Measurements from ENCODE around the gene INO80. TPM values are rescaled to one million over a fixed set of nuclear protein-coding genes. Genes with fewer than 3 reads are reported as not detected.

Gene INO80
- total RNA-seq, 2 experiments from 2014 or later: 31.7 to 35.1 TPM

GRCh38 chr15:41115652-41116115, 396 bp downstream of the INO80 start:
- H3K36me3 ChIP-seq (ENCODE audit: insufficient read depth, low read length): peaks cover 31% of the 10 kb centered on the region
- H2AFZ ChIP-seq (ENCODE audit: low read length): peak overlapping the region; percentile 86; the same call in 1 of the 2 replicates
- peak; percentile 83 for DNase-seq (ENCODE audit: low spot score)
- ChIA-PET POLR2A (no interaction called here), CTCF (ENCODE audit: unreplicated experiment) (no interaction called here)
- BruUV-seq (replicated peaks): no TSS peak
- peak overlapping the region; percentile 65 for H3K4me2 ChIP-seq (ENCODE audit: low read length)
- no peak for TF ChIP-seq EZH2phosphoT487 (IDR thresholded peaks at IDR 0.05; ENCODE audit: borderline replicate concordance, low read depth, low read length)
- TF ChIP-seq, protein P1, sequence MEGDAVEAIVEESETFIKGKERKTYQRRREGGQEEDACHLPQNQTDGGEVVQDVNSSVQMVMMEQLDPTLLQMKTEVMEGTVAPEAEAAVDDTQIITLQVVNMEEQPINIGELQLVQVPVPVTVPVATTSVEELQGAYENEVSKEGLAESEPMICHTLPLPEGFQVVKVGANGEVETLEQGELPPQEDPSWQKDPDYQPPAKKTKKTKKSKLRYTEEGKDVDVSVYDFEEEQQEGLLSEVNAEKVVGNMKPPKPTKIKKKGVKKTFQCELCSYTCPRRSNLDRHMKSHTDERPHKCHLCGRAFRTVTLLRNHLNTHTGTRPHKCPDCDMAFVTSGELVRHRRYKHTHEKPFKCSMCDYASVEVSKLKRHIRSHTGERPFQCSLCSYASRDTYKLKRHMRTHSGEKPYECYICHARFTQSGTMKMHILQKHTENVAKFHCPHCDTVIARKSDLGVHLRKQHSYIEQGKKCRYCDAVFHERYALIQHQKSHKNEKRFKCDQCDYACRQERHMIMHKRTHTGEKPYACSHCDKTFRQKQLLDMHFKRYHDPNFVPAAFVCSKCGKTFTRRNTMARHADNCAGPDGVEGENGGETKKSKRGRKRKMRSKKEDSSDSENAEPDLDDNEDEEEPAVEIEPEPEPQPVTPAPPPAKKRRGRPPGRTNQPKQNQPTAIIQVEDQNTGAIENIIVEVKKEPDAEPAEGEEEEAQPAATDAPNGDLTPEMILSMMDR (conservative IDR thresholded peaks at IDR 0.05; ENCODE audit: low read length): no peak
- H3K4me3 ChIP-seq (ENCODE audit: low read depth, low read length, poor library complexity, severe bottlenecking): peak overlapping the region; percentile 77
- no peaks in the 10 kb centered on the region for H3K9me3 ChIP-seq (ENCODE audit: low read length)
- no peaks in the 10 kb centered on the region for H4K20me1 ChIP-seq (ENCODE audit: insufficient read depth, low read length)
- peaks cover 13% of the 10 kb centered on the region for H3K4me1 ChIP-seq (ENCODE audit: insufficient read depth, low read length, poor library complexity, severe bottlenecking)
- H3K27ac ChIP-seq (ENCODE audit: low read depth, low read length, poor library complexity, severe bottlenecking): peak overlapping the region; percentile 74
- peaks cover 55% of the 10 kb centered on the region for H3K79me2 ChIP-seq (ENCODE audit: insufficient read depth, low read depth, low read length)
- H3K9me2 ChIP-seq (ENCODE audit: insufficient read depth, low read length): no peaks in the 10 kb centered on the region
- intact Hi-C loops (cut with micrococcal nuclease; ENCODE audit: unreplicated experiment): loop anchor here (2.0 to 5.0 kb wide), 3 partner anchors 115 to 217 kb away; partner anchors contain the start of genes CHP1, EXD1, NUSAP1 and OIP5

GRCh38 chr15:41115161-41115651, 874 bp downstream of the INO80 start:
- POLR2A ChIA-PET: interaction anchor here (1.1 kb wide), 1 partner anchor 22 kb away, joined by 3 read pairs; no protein-coding TSS in a partner anchor

More at GRCh38 chr15:41115161-41115651, 874 bp downstream of the INO80 start:
- Histone ChIP-seq H3K27ac (ENCODE audit: low read depth, low read length, poor library complexity, severe bottlenecking) (peak overlapping the region; percentile 74), H4K20me1 (ENCODE audit: insufficient read depth, low read length) (no peaks in the 10 kb centered on the region), H3K79me2 (ENCODE audit: insufficient read depth, low read depth, low read length) (peaks cover 60% of the 10 kb centered on the region), H3K9me2 (ENCODE audit: insufficient read depth, low read length) (no peaks in the 10 kb centered on the region), H3K4me1 (ENCODE audit: insufficient read depth, low read length, poor library complexity, severe bottlenecking) (peaks cover 13% of the 10 kb centered on the region), H3K4me3 (ENCODE audit: low read depth, low read length, poor library complexity, severe bottlenecking) (peak overlapping the region; percentile 77), H3K4me2 (ENCODE audit: low read length) (peak overlapping the region; percentile 65), H3K9me3 (ENCODE audit: low read length) (no peaks in the 10 kb centered on the region), H3K36me3 (ENCODE audit: insufficient read depth, low read length) (peaks cover 36% of the 10 kb centered on the region), H2AFZ (ENCODE audit: low read length) (peak overlapping the region; percentile 86; the same call in 1 of the 2 replicates)
- intact Hi-C loops (cut with micrococcal nuclease; ENCODE audit: unreplicated experiment): loop anchor here (2.0 to 5.0 kb wide), 2 partner anchors 208 to 217 kb away; partner anchors contain the start of genes NUSAP1 and OIP5
- BruUV-seq (replicated peaks): TSS peak; percentile 78
- CTCF ChIA-PET (ENCODE audit: unreplicated experiment): no interaction called here
- TF ChIP-seq, protein P1 (conservative IDR thresholded peaks at IDR 0.05; ENCODE audit: low read length): peak; percentile 28; the same call in 1 of the 2 replicates
- no peak for TF ChIP-seq EZH2phosphoT487 (IDR thresholded peaks at IDR 0.05; ENCODE audit: borderline replicate concordance, low read depth, low read length)
- no peak for DNase-seq (ENCODE audit: low spot score)

Measured in OCI-LY7 (cell line).